ENCODE data around the gene ZNF227.

DNA sequence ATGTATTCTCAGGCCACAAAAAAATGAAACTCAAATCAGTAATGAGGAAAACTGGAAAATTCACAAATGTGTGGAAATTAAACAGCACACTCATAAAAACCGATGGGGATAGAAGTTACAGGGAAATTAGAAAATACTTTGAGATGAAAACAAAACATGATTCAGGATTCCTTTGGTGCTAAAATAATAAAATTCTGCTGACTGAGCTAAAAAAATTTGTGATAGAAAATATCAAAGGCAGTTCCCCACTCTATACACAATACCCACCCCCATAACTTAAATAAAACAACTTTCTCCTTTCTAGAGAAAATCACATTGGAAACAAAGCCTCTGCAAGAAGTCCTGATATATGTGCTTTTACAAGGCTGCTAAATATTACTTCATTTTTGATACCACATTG, 45.8 kb downstream of the ZNF227 start:
- TF ChIP-seq, protein P1, sequence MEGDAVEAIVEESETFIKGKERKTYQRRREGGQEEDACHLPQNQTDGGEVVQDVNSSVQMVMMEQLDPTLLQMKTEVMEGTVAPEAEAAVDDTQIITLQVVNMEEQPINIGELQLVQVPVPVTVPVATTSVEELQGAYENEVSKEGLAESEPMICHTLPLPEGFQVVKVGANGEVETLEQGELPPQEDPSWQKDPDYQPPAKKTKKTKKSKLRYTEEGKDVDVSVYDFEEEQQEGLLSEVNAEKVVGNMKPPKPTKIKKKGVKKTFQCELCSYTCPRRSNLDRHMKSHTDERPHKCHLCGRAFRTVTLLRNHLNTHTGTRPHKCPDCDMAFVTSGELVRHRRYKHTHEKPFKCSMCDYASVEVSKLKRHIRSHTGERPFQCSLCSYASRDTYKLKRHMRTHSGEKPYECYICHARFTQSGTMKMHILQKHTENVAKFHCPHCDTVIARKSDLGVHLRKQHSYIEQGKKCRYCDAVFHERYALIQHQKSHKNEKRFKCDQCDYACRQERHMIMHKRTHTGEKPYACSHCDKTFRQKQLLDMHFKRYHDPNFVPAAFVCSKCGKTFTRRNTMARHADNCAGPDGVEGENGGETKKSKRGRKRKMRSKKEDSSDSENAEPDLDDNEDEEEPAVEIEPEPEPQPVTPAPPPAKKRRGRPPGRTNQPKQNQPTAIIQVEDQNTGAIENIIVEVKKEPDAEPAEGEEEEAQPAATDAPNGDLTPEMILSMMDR (IDR thresholded peaks at IDR 0.05): no peak
- no peak for TF ChIP-seq EZH2 (IDR thresholded peaks at IDR 0.05)
- no peak for TF ChIP-seq EZH2phosphoT487 (IDR thresholded peaks at IDR 0.05)

All from neural progenitor cell (in vitro differentiated cells).